LNCaP clone FGC (cell line): ENCODE results near the gene LMX1B.

ENCODE experiments used
- DNase-seq: peaks from one replicate; pipeline ENCODE4 v3.0.0-alpha.2; 2011; ENCODE audit warnings: low read depth
- H3K4me3 ChIP-seq: 2 replicates; pipeline ENCODE4 v1.5.1; 2011; ENCODE audit warnings: mild to moderate bottlenecking, low read depth, low read length, control low read depth
- TF ChIP-seq, protein P1 (sequence below): IDR thresholded peaks from 2 replicates; pipeline ENCODE4 v1.5.1; 2012; ENCODE audit warnings: mild to moderate bottlenecking; ENCODE audit not compliant: control insufficient read depth, insufficient read depth; ENCODE audit errors: extremely low read depth

LMX1B gene

DNA sequence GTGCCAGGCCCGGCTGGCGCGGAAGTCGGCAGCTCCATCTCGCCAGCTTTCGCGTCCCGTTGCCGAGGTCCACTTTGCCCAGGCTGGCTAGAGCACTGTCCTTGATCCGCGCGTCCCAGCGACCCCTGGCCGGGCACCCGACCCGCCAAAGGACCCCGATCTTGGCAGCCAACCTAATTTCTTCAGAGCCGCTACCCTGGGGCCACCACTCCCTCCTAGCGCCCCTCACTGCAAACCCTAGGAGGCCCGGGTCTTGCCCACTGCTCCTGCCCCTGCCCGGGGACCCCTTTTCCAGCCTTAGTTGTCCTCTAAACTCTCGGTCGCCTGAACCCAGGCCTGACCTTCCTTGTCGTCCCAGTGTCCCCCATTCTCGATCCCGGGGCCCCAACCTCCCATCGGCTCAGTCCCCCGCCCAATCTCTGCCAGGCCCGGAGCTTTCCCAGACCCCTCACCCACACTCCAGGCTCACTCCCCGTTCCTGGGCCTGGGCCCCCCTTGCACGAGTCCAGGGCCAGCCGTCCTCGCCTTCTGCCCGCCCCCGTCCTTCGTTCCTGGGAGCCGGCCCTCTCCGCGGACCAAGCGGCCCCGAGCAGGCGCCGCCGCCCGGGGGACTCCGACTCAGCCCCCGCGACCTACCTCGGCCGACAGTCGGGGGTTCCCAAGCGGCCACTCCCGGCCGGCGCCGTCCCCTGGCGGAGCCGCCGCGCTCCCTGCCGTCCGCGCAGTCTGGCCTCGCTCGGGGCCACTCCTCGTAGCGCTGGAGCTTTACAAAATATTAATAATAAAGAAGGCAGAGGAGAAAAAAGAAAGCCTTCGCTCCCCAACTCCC is 701 bp upstream of the LMX1B start:
- no peak for DNase-seq
- peak overlapping the region; percentile 35 for H3K4me3 ChIP-seq
- TF ChIP-seq, protein P1, sequence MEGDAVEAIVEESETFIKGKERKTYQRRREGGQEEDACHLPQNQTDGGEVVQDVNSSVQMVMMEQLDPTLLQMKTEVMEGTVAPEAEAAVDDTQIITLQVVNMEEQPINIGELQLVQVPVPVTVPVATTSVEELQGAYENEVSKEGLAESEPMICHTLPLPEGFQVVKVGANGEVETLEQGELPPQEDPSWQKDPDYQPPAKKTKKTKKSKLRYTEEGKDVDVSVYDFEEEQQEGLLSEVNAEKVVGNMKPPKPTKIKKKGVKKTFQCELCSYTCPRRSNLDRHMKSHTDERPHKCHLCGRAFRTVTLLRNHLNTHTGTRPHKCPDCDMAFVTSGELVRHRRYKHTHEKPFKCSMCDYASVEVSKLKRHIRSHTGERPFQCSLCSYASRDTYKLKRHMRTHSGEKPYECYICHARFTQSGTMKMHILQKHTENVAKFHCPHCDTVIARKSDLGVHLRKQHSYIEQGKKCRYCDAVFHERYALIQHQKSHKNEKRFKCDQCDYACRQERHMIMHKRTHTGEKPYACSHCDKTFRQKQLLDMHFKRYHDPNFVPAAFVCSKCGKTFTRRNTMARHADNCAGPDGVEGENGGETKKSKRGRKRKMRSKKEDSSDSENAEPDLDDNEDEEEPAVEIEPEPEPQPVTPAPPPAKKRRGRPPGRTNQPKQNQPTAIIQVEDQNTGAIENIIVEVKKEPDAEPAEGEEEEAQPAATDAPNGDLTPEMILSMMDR: no peak

DNA sequence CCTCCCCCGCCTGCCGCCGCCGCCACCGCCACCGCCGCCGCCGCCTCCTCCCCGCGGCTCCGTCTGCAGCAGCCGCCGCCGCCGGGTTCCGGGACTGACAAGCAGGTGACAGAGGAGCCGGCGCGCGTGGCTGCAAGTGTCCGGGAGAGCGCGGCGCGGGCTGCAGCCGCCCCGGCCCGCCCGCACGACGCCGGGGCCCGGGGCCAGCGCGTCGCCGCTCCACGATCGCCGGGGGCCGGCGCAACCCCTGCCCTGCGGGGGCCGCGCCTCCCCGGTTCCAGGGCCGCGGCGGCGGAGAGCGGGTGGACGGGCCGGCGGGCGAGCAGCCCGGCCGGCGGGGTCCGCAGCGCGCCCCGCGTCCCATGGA is 343 bp downstream of the LMX1B start:
- TF ChIP-seq, protein P1: no peak
- DNase-seq: no peak
- H3K4me3 ChIP-seq: peak overlapping the region; percentile 43

DNA sequence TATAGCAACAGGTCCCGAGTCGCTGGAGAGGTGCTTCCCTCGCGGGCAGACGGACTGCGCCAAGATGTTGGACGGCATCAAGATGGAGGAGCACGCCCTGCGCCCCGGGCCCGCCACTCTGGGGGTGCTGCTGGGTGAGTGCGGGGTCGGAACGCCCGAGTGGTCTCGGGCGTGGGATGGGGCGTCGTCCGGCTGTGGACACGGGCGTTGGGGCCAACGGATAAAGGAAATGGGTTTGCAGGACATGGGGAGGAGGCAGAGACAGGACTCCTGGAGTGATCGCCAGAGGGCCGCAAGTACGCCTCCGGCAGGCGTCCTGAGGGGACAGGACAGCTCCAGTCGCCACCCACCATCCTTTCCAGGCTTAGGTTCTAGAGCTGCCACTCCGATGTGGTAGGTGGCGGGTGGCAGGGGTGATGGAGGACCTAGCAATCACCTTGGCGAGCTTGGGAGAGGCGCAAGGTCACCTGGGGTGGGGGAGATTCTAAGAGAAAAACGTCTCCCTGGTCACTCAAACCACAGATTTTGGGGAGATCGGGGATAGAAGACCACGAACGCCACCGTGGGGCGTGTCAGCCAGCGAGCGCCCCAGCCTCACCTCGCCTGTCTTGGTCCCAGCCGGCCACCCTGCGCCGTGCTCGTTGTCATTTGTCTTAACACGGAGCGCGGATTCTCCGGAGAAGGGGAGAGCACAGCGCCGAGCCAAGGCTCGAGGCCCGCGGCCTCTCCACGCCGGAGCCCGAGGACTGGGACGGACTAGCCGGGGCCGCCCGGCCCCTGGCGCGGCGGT is 922 bp downstream of the LMX1B start:
- H3K4me3 ChIP-seq: peak overlapping the region; percentile 43

DNA sequence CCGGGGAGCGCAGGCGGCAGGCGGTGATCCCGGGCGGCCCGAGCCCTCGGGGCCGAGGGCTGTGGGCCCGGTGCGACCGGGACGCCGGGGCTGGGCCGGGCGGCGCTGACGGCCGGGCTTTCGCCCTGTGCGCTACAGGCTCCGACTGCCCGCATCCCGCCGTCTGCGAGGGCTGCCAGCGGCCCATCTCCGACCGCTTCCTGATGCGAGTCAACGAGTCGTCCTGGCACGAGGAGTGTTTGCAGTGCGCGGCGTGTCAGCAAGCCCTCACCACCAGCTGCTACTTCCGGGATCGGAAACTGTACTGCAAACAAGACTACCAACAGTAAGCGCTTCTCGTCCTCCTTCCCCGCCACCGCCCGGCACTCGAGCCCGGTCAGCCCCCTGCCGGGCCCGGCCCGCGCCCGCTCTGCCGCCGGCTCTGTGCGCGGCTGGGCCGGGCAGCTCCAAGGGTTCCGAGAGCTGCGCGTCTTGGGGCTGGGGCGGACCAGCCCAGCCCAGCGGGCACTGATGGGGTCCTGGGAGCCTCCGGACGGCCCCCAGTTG is 1.6 kb downstream of the LMX1B start:
- DNase-seq: no peak
- TF ChIP-seq, protein P1: no peak
- H3K4me3 ChIP-seq: no peak overlapping the region

More for the DNA sequence above, 922 bp downstream of the LMX1B start:
- TF ChIP-seq, protein P1: no peak
- no peak for DNase-seq

DNA sequence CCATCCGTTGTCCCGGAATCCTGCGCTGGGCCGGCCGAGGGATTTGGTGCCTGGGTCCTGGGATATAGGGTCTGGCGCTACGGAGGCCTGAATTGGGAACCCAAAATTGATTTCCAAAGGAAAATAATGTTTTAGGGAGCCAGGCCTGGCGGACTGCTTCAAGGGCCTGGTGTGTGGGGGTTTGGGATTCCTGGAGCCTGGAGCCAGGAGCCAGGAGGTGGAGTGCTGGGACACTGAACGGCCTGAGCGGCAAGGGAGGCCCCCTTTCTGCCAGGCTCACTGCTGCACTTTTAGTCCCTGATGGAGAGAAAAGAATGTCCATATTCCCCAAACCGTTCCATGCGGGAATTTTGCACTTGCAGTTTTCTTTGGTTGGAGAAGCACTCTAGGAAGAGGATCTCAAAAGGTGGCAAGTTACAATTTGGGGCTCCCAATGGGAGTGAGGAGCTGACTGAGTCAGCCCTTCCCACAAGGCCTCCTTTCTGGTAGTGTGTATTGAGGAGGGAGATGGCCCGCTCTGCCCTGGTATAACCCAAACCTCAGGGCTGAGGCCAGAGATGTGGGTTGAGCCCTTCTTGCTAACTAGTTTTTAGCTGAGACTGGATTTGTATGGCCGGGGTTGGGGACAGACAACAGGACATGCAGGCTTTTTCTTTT is 2.2 kb downstream of the LMX1B start:
- TF ChIP-seq, protein P1: no peak
- H3K4me3 ChIP-seq: no peak overlapping the region
- no peak for DNase-seq

DNA sequence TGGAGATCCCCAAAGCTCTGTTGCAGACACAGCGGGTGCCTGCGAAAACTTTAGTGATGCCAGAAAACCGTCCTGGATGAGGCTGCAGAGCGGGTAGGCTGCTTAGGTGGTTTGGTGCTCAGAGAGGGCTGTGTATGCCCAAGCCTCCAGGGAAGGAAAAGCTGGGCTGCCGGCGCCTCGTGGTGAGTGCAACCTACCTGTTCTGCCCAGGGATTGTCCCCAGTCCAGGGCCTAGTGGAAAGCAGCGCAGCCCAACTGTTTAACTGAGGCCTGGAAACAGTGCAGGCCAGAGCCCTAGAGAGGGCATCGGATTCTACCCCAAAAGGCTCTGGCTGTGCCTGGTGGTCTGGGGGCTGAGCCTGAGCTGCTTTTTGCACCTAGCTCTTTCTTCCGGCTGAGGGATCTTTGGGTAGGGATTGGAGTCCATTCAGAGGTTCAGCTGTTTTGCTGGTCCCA is 2.8 kb downstream of the LMX1B start:
- no peak for DNase-seq
- TF ChIP-seq, protein P1: no peak
- no peak overlapping the region for H3K4me3 ChIP-seq
